ENCODE measurements around the gene YWHAG. TPM values are rescaled to one million over a fixed set of nuclear protein-coding genes. Genes with fewer than 3 reads are reported as not detected.
"Not testable (repeated sequence)": the region's sequence is repeated elsewhere in the genome, so short reads cannot be mapped to it uniquely, and the experiment has no call there.

The YWHAG gene
- total RNA-seq, 2 experiments from 2014 or later, result 127 TPM

DNA sequence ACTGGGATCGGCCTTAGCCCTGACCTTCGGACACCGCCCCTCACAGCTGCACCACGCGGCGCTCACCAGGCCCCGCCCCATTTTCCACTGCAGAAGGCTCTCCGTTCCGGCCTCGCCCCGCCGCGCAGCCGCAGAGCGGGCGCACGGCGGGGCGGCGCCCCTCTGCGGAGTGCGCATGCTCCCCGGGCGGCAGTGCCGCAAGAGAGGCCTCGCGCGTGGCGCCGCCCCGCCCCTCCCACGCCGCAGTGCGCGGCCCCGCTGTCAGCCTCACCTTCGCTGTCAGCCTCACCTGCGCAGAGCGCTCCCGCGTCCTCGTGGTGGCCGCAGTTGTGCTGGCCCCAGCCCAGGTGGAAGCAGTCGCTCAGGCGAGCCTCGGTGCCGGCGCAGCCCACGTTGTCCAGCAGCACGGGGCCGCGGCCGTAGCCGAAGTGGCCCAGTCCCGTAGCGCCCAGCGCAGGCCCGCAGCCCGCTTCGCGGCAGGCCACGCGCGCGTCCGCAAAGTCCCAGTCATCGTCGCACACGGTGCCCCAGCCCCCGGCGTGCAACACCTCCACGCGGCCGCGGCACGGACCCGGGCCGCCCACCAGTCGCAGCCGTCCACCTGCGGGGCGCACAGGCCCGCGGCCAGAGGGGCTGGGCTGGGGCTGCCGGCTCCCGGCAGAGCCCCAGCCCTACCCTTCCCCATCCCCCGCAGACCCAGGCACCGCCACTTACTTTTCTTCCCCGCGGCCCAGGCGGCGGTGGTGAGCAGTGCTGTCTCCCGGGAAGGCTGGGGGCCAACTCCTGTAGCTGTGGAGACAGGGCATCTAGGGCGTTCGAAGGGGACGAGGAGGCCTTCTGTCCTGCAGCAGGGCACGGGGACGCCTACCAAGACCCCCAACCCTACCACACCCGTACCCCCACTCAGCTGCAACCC is 34.6 kb upstream of the YWHAG start:
- POLR2A ChIA-PET, result interaction anchor here (0.6 to 0.8 kb wide), 2 partner anchors 29 to 34 kb away, joined by 3 read pairs; partner anchors contain the start of gene YWHAG
- intact Hi-C loops (cut with micrococcal nuclease), result loop anchor here (1.0 to 2.0 kb wide), 2 partner anchors 34 to 75 kb away; no protein-coding TSS in a partner anchor
- DNase-seq, result peak; percentile 94
- CTCF ChIA-PET, result interaction anchor here (0.6 to 1.5 kb wide), 2 partner anchors 29 to 35 kb away, joined by 3 to 4 read pairs; partner anchors contain the start of gene YWHAG
- Mint-ChIP-seq H3K36me3 (no peaks in the 10 kb centered on the region), H3K27me3 (no peaks in the 10 kb centered on the region), H3K27ac (peak overlapping the region; percentile 94), H3K9me3 (no peaks in the 10 kb centered on the region), H3K4me1 (ENCODE audit: low read depth) (peaks cover 26% of the 10 kb centered on the region), H3K4me3 (peak overlapping the region; percentile 81)

DNA sequence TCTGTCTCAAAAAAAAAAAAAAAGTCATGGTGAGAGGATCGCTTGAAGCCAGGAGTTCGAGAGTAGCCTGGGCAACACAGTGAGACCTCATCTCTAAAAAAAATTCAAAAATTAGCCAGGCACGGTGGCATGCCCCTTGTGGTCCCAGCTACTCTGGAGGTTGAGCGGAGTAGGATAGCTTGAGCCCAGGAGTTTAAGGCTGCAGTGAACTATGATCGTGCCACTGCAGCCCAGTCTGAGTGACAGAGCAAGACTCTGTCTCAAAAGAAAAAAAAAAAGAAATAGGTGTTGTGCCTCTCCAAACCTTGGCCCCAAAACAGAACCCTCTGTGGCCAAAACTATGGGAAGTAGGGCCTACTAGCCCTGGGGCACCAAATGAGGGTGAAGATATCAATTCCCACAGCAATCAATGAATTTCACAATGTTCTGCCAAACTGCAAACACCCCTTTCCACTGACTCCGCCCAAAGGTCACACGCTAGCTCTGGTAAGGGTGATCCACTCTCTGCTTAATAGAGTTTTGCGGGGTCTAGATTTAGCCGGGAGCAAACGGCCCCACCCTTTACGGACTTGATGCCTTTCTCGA is 33.8 kb upstream of the YWHAG start:
- ChIA-PET POLR2A (interaction anchor here (0.6 to 0.8 kb wide), 2 partner anchors 28 to 33 kb away, joined by 3 read pairs; partner anchors contain the start of gene YWHAG), CTCF (interaction anchor here (0.6 to 1.5 kb wide), 2 partner anchors 28 to 34 kb away, joined by 3 to 4 read pairs; partner anchors contain the start of gene YWHAG)
- no peaks in the 10 kb centered on the region for H3K36me3 Mint-ChIP-seq
- no peaks in the 10 kb centered on the region for H3K9me3 Mint-ChIP-seq
- peak overlapping the region; percentile 94 for H3K27ac Mint-ChIP-seq
- H3K4me1 Mint-ChIP-seq (ENCODE audit: low read depth), result peaks cover 22% of the 10 kb centered on the region
- no peak for DNase-seq
- H3K4me3 Mint-ChIP-seq, result peak overlapping the region; percentile 81
- intact Hi-C loops (cut with micrococcal nuclease), result loop anchor here (1.0 to 2.0 kb wide), 2 partner anchors 33 to 74 kb away; no protein-coding TSS in a partner anchor
- H3K27me3 Mint-ChIP-seq, result no peaks in the 10 kb centered on the region

DNA sequence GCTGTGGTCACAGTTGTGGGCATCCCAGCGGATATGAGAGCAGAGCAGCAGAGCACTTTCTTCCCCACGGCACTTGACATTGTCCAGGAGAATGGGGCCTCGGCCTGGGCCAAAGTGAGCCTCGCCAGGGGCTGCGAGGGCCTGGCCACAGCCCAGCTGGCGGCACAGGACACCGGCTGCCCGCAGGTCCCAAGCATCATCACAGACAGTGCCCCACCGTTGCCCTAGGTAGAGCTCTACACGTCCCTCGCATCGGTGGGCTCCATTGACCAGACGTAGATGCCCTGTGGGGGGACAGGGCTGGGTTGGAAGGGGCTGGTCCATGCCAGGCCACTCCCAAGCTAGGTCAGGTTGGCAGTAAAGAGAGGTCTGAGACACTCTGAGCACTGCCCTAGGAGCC is 31.3 kb upstream of the YWHAG start:
- Mint-ChIP-seq H3K27ac (no peak overlapping the region), H3K27me3 (no peaks in the 10 kb centered on the region), H3K4me1 (ENCODE audit: low read depth) (peaks cover 14% of the 10 kb centered on the region), H3K9me3 (no peaks in the 10 kb centered on the region), H3K4me3 (no peak overlapping the region), H3K36me3 (no peaks in the 10 kb centered on the region)
- POLR2A ChIA-PET, result no interaction called here
- intact Hi-C loops (cut with micrococcal nuclease), result no loop called here
- no peak for DNase-seq
- CTCF ChIA-PET, result no interaction called here

DNA sequence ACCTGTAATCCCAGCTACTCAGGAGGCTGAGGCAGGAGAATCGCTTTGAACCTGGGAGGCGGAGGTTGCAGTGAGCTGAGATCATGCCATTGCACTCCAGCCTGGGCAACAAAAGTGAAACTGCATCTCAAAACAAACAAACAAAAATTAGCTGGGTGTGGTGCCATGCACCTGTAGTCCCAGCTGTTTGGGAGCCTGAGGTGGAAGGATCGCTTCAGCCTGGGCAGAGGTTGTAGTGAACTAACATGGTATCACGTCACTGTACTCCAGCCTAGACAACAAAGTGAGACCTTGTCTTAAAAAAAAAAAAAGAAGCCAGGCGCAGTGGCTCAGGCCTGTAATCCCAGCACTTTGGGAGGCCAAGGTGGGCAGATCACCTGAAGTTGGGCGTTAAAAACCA is 29.0 kb upstream of the YWHAG start:
- H3K27ac Mint-ChIP-seq; DNase-seq; CTCF ChIA-PET; intact Hi-C loops (cut with micrococcal nuclease); H3K4me1 Mint-ChIP-seq (ENCODE audit: low read depth); H3K9me3 Mint-ChIP-seq; H3K27me3 Mint-ChIP-seq; H3K36me3 Mint-ChIP-seq; H3K4me3 Mint-ChIP-seq; POLR2A ChIA-PET: not testable (repeated sequence)

DNA sequence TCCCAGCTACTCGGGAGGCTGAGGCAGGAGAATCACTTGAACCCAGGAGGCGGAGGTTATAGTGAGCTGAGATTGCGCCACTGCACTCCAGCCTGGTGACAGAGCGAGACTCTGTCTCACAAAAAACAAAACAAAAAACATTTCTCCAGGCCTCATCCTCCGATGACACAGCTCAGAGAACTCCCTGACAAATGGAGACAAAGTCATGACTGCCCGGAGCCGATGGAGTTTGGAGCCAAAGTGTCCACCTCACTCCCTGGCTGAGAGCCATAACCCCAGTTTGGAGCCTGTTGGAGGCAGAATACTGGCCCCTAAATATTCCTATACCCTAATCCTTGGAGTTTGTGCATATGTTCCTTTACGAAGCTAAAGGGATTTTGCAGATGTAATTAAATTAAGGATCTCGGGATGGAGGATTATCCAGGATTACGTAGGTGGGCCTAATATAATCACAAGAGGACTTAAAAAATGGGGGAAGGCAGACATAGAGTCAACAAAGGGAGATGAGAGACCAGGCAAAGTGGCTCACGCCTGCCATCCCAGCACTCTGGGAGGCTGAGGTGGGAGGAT is 28.0 kb upstream of the YWHAG start:
- ChIA-PET CTCF (no interaction called here), POLR2A (no interaction called here)
- intact Hi-C loops (cut with micrococcal nuclease), result no loop called here
- Mint-ChIP-seq H3K27ac (no peak overlapping the region), H3K36me3 (no peaks in the 10 kb centered on the region), H3K27me3 (no peaks in the 10 kb centered on the region), H3K9me3 (no peaks in the 10 kb centered on the region), H3K4me3 (no peak overlapping the region), H3K4me1 (ENCODE audit: low read depth) (peaks cover 3% of the 10 kb centered on the region)
- no peak for DNase-seq

DNA sequence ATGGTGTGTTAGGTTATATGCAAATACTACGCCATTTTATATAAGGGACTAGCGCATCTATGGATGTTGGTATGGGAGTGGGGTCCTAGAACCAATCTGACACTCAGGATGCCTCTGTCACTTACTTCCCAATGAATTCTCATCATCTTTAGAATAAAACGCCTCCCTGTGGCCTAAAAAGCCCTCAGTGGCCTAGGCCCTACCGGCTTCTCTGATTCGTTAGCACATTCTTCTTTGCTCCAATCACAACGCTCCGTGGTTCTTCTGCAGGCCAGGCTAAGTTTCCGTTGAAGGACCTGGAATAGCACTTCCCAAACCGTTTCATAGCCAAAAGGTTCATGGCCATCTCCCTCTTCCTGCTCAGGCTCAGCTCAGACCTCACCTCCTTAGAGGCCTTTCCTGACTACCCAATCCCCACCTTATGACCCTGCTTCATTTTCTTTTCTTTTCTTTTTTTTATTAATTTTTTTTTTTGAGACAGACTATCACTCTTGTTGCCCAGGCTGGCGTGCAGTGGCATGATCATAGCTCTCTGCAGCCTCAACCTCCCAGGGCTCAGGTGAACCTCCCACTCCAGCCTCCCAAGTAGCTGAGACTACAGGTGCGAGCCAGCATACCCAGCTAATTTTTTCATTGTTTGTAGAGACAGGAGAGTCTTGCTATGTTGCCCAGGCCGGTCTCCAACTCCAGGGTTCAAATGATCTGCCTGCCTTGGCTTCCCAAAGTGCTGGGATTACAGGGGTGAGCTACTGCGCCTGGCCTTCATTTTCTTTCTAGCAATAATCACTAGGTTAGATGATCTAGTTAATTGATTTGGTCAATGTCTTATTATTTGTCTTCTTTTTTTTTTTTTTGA is 24.5 kb upstream of the YWHAG start:
- no peak overlapping the region for H3K4me3 Mint-ChIP-seq
- no peaks in the 10 kb centered on the region for H3K27me3 Mint-ChIP-seq
- ChIA-PET CTCF (no interaction called here), POLR2A (no interaction called here)
- H3K36me3 Mint-ChIP-seq, result no peaks in the 10 kb centered on the region
- intact Hi-C loops (cut with micrococcal nuclease), result no loop called here
- H3K9me3 Mint-ChIP-seq, result no peaks in the 10 kb centered on the region
- H3K4me1 Mint-ChIP-seq (ENCODE audit: low read depth), result peaks cover 5% of the 10 kb centered on the region
- no peak overlapping the region for H3K27ac Mint-ChIP-seq
- no peak for DNase-seq

DNA sequence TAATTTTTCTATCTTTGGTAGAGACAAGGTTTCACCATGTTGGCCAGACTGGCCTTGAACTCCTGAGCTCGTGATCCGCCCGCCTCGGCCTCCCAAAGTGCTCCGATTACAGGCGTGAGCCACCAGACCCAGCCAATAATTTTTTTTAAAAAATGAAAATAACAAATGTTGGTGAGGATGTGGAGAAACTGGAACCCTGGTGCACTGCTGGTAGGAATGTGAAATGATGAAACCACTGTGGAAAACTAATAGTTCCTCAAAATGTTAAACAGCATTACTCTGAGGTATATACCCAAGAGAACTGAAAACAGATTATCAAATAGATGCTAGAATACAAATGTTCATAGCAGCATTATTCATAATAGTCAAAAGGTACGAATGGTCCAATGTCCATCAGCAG is 23.0 kb upstream of the YWHAG start:
- Mint-ChIP-seq H3K27ac (no peak overlapping the region), H3K27me3 (no peaks in the 10 kb centered on the region), H3K36me3 (no peaks in the 10 kb centered on the region), H3K9me3 (no peaks in the 10 kb centered on the region), H3K4me3 (no peak overlapping the region), H3K4me1 (ENCODE audit: low read depth) (peaks cover 5% of the 10 kb centered on the region)
- intact Hi-C loops (cut with micrococcal nuclease), result no loop called here
- CTCF ChIA-PET, result no interaction called here
- DNase-seq, result no peak
- POLR2A ChIA-PET, result no interaction called here

DNA sequence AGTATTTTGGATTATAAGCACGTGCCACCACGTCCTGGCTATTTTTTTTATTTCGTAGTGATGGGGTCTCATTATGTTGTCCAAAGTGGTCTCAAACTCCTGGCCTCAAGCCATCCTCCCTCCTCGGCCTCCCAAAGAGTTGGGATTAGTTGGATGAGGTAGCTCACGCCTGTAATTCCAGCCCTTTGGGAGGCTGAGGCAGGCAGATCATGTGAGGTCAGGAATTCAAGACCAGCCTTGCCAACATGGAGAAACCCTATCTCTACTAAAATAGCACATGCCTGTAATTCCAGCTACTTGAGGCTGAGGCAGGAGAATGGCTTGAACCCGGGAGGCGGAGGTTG is 21.8 kb upstream of the YWHAG start:
- CTCF ChIA-PET, result no interaction called here
- Mint-ChIP-seq H3K4me3 (no peak overlapping the region), H3K4me1 (ENCODE audit: low read depth) (peaks cover 5% of the 10 kb centered on the region)

DNA sequence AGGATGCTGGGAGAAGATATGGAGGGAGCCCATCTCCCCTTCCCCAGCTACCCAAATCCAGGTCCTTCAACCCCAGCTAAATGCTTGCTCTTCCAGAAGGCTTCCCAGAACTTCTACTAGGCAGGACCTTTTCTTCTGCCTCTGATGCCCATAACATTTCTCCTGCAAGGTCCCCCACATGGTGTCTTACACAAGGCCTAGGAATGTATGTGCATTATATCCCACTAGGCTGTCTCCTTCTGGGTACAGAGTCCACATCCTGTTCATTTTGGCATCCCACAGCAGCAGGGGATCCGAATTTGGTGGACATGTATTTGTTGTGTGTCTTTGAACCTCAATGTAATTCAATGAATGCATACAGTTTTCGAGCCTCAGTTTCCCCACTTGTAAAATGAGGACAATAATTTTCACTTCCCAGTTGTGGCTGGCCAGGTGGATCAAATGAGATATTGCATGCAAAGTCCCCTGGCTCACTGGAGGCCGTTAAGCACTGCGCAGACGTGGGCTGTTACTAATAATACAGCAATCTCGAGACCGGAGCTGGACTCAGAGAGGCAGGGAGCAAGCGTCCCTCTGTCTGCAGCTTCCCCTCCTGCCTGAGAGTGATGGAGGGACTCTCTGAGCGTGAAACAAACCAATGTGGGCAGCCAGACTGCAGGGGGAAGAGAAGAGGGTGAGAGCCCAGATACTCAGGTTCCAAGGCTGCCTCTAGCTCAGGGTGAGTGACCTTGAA is 18.6 kb upstream of the YWHAG start:
- Mint-ChIP-seq H3K4me1 (ENCODE audit: low read depth) (peaks cover 5% of the 10 kb centered on the region), H3K36me3 (no peaks in the 10 kb centered on the region), H3K27ac (peak overlapping the region; percentile 38), H3K9me3 (no peaks in the 10 kb centered on the region), H3K27me3 (peaks cover under 1% of the 10 kb centered on the region), H3K4me3 (no peak overlapping the region)
- ChIA-PET CTCF (no interaction called here), POLR2A (no interaction called here)
- no peak for DNase-seq
- intact Hi-C loops (cut with micrococcal nuclease), result no loop called here

More for the DNA sequence above, 21.8 kb upstream of the YWHAG start:
- H3K27me3 Mint-ChIP-seq, result no peaks in the 10 kb centered on the region
- DNase-seq, result no peak
- no peaks in the 10 kb centered on the region for H3K36me3 Mint-ChIP-seq
- H3K9me3 Mint-ChIP-seq, result no peaks in the 10 kb centered on the region
- intact Hi-C loops (cut with micrococcal nuclease), result no loop called here
- POLR2A ChIA-PET, result no interaction called here
- H3K27ac Mint-ChIP-seq, result no peak overlapping the region

DNA sequence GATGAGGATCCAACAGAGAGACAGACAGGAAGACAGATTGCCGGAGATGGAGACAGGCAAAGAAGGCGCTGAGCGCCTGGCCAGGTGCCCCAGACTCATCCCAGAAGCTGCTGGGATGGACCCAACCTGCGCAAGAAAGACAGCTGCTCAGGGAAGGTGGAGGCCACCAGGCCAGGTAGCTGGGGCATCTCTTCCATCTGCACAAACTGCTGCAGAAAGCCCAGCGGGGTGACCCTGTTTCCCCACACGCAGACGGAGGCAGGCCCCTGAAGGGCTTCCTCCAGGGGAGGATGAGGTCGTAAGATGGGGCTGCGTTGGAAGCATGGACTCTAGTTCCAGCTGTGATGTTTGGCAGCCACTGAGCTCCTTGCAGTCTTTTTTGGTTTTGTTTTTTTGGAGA is 16.5 kb upstream of the YWHAG start:
- DNase-seq, result no peak
- no peaks in the 10 kb centered on the region for H3K36me3 Mint-ChIP-seq
- no peaks in the 10 kb centered on the region for H3K9me3 Mint-ChIP-seq
- ChIA-PET POLR2A (no interaction called here), CTCF (no interaction called here)
- intact Hi-C loops (cut with micrococcal nuclease), result no loop called here
- H3K27ac Mint-ChIP-seq, result no peak overlapping the region
- peaks cover 5% of the 10 kb centered on the region for H3K4me1 Mint-ChIP-seq (ENCODE audit: low read depth)
- H3K4me3 Mint-ChIP-seq, result no peak overlapping the region
- H3K27me3 Mint-ChIP-seq, result peaks cover 4% of the 10 kb centered on the region

DNA sequence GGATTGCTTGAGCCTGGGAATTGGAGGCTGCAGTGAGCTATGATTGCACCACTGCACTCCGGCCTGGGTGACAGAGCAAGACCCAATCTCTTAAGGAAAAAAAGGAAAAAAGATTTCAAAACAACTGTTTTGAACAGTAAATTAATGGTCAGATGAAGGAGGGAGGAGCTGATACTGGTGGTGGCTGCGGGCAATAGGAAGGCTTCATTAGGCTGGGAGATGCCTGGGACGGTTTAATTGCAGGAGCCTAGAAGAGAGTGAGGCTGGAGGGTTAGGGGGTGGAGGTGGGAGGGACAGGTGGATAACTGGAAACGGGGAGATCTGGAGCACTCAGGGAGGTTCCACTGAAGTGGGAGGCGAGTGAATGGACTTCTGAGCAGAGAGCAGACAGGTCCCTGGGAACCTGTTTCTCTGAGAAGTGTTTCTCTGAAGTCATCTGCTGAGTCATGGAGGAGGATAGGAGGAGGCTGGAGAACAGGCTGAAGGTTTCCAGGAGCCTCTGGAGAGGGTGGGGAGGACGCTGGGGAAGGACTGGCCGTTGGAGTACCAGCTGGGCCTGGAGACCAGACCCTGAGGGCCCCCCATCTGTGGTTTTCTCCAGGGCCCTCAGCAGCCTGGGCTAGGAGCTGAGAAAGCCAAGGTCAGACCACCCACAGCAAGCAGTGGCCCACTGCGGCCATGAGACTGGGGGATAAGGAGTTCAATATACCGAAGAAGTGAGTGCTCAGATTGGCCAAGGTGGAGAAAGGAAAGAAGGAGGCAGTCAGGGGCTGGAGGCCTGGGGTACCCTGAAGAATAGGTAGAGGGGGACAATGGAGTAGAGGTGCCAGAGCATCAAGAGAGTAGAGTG is 14.4 kb upstream of the YWHAG start:
- H3K27ac Mint-ChIP-seq, result no peak overlapping the region
- no peak overlapping the region for H3K4me3 Mint-ChIP-seq
- no peaks in the 10 kb centered on the region for H3K4me1 Mint-ChIP-seq (ENCODE audit: low read depth)
- H3K27me3 Mint-ChIP-seq, result peaks cover 4% of the 10 kb centered on the region
- ChIA-PET CTCF (interaction anchor here (1.5 kb wide), 1 partner anchor 13 kb away, joined by 4 read pairs; no protein-coding TSS in a partner anchor), POLR2A (no interaction called here)
- DNase-seq, result no peak
- no peaks in the 10 kb centered on the region for H3K9me3 Mint-ChIP-seq
- intact Hi-C loops (cut with micrococcal nuclease), result no loop called here
- no peaks in the 10 kb centered on the region for H3K36me3 Mint-ChIP-seq
